ENCODE results near the gene MKRN2OS.

DNA sequence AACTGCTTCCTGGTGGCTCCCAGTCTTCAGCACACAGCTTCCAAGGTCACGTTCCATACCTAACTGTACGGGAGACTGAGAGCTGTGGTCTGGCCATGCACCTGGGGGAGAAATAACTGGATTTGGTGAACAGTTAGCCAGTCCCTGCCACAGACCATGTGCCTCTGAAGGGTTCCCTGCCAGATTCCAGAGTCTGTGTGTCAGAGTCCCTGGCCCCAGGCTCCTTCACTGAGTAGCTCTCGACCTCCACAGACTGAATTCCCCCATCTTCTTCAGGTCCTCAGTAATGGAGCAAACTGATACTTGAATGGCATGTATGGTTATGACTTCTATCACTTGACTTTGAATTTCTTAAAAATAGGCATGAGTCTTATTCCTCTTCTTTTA is 17.5 kb downstream of the MKRN2OS start:
- TF ChIP-seq CTCF (conservative IDR thresholded peaks at IDR 0.05; ENCODE audit: low read depth, low read length) (no peak), EZH2 (IDR thresholded peaks at IDR 0.05; ENCODE audit: borderline replicate concordance, low read depth, low read length, poor library complexity, severe bottlenecking) (no peak)

All from A673 (cell line).